ENCODE measurements around the gene GGT7.
"Not testable (repeated sequence)": the region's sequence is repeated elsewhere in the genome, so short reads cannot be mapped to it uniquely, and the experiment has no call there.

The GGT7 gene

GRCh38 chr20:34881689-34882088, 9.0 kb upstream of the GGT7 start:
- DNase-seq (ENCODE audit: low spot score), result no peak

- DNase-seq (ENCODE audit: low spot score), result not testable (repeated sequence)
Measured at GRCh38 chr20:34880971-34881370, 8.3 kb upstream of the GGT7 start.

GRCh38 chr20:34880215-34880850, 7.7 kb upstream of the GGT7 start:
- no peak for DNase-seq (ENCODE audit: low spot score)

GRCh38 chr20:34876406-34877282, 4.0 kb upstream of the GGT7 start, which contains the start of gene ACSS2:
ACSS2 (plus strand) TSS chr20:34876612; CDS start chr20:34876646, 34 bp downstream.
- peak; percentile 23 for DNase-seq (ENCODE audit: low spot score)

GRCh38 chr20:34875642-34876405, 3.2 kb upstream of the GGT7 start:
- peak; percentile 98 for DNase-seq (ENCODE audit: low spot score)

GRCh38 chr20:34874094-34874654, 1.5 kb upstream of the GGT7 start:
- DNase-seq (ENCODE audit: low spot score), result peak; percentile 80

- DNase-seq (ENCODE audit: low spot score), result no peak
Measured at GRCh38 chr20:34873583-34874093, 982 bp upstream of the GGT7 start.

- no peak for DNase-seq (ENCODE audit: low spot score)
Measured at GRCh38 chr20:34871966-34872621, 562 bp downstream of the GGT7 start.

- no peak for DNase-seq (ENCODE audit: low spot score)
Measured at GRCh38 chr20:34871320-34871926, 1.2 kb downstream of the GGT7 start.

- DNase-seq (ENCODE audit: low spot score), result no peak
Measured at GRCh38 chr20:34864216-34864615, 8.4 kb downstream of the GGT7 start.

- no peak for DNase-seq (ENCODE audit: low spot score)
Measured at GRCh38 chr20:34863421-34863965, 9.2 kb downstream of the GGT7 start.

- DNase-seq (ENCODE audit: low spot score), result no peak
Measured at GRCh38 chr20:34862724-34863123, 9.9 kb downstream of the GGT7 start.

- no peak for DNase-seq (ENCODE audit: low spot score)
Measured at GRCh38 chr20:34861386-34862084, 11.1 kb downstream of the GGT7 start.

GRCh38 chr20:34859826-34860545, 12.7 kb downstream of the GGT7 start:
- DNase-seq (ENCODE audit: low spot score), result no peak

GRCh38 chr20:34859367-34859766, 13.3 kb downstream of the GGT7 start:
- no peak for DNase-seq (ENCODE audit: low spot score)

GRCh38 chr20:34852298-34852697, 20.4 kb downstream of the GGT7 start:
- DNase-seq (ENCODE audit: low spot score), result no peak

- no peak for DNase-seq (ENCODE audit: low spot score)
Measured at GRCh38 chr20:34850969-34851368, 21.7 kb downstream of the GGT7 start.

GRCh38 chr20:34849778-34850177, 22.9 kb downstream of the GGT7 start:
- DNase-seq (ENCODE audit: low spot score), result no peak

- DNase-seq (ENCODE audit: low spot score), result no peak
Measured at GRCh38 chr20:34848597-34848996, 24.1 kb downstream of the GGT7 start.

Measured in LoVo (cell line).